GM19240 (cell line): ENCODE data around the gene DDX3Y.

ENCODE experiments used
- DNase-seq: peaks from one replicate; pipeline ENCODE4 v3.0.0; 2011; ENCODE audit warnings: low spot score; ENCODE audit not compliant: insufficient read length

The DDX3Y gene

GRCh38 chrY:12904618-12905516 lies at the start of gene DDX3Y:
TSS of gene DDX3Y (plus strand) at chrY:12904868. CDS start at chrY:12904937, 69 bp downstream.
- no peak for DNase-seq

- DNase-seq: no peak
These were observed 48.8 kb upstream of the DDX3Y start for GRCh38 chrY:12855791-12856275.

GRCh38 chrY:12867960-12868359 lies 36.7 kb upstream of the DDX3Y start:
- no peak for DNase-seq

DNA sequence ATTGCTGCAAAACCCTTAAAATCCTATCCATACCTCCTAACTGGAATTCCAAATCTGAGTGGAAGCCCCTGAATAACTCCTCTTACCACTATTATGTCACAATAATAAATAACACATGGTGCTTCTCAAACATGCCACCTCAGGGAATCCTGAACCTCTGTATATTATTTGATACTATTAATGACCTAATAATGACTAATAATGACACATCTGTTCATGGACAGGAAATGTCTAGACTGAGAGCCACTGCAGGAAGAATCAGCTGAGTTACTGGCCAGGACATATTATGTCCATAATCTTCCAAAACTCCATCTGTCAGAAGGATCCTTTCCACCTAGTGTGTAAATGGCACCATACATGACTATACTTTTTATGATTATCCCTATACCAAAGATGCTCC lies 7.7 kb upstream of the DDX3Y start:
- DNase-seq: no peak

DNA sequence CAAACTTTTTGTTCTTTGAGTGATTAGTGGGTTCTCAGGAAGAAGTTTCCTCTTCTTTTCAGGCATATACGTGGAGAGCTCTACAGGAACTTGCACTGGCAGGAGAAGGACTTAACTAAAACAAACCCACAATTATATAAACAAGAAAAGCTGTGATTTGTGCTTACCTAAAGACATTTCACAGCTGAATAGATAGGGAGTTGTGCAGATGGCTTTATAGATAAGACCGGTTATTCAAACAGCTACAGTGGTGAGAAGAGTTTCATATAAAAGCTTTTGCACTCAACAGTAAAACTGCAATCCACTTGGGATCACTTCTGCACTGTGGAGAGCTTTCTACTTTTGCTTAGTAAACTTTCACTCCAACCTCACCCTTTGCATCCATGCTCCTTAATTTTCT lies 6.1 kb upstream of the DDX3Y start:
- no peak for DNase-seq

DNA sequence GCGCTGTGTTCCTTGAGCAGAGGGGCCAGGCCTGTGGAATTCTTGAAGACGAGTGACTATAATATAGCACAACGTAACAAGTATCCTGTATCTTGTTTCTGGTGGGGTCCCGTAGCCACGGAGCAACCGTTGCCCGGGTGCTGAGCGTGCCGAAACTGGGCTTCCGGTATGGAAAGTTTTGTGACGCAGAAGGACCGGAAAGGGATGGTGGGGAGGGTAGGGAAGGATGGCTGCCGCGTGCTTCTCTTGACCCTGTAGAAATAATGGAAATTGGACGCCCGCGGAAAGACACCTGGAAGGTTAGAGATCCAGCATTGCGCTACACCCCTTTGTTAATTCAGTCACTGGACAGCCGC lies 827 bp downstream of the DDX3Y start:
- DNase-seq: no peak

- DNase-seq: no peak
These were observed 1.2 kb downstream of the DDX3Y start for GRCh38 chrY:12905895-12906294.

DNA sequence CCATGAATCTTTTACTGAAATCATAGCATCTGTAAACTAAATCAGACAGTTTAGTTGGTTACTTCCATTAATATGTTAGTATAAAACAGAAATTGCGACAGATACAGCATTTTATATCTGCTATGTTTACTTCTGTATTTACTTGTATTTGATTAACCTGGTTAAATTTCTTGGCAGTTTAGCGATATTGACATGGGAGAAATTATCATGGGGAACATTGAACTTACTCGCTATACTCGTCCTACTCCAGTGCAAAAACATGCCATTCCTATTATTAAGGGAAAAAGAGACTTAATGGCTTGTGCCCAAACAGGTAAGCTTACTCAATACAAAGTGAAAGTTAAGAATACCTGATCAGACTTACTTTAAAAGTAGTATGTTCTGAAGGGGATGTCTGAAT lies 8.9 kb downstream of the DDX3Y start:
- no peak for DNase-seq

DNA sequence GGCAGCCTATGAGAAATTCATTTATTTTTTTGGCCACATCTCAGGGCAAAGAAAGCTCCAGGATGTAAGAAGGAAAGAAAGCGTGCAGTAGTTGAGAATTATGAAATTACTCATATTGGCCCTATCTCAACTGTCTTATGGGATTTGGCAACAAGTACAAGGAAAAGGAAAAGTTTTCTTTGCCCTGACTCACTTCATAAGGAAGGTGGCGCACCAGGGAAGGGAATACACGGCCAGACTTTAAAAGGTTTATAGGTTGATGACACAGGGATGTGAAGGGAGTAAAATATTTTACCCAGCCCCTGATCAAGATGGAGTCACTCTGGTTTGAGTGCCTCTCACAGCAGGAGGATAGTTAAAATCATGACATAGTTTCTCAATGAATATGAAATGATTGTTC lies 23.4 kb downstream of the DDX3Y start:
- no peak for DNase-seq

- DNase-seq: no peak
These were observed 37.3 kb downstream of the DDX3Y start for GRCh38 chrY:12941725-12942687.
